GM18861 (cell line): ENCODE results near the gene PDCD11.
A peak's percentile ranks its signal among the peaks of the same experiment; 100 is the strongest.
"Not testable (repeated sequence)": the region's sequence is repeated elsewhere in the genome, so short reads cannot be mapped to it uniquely, and the experiment has no call there.

ENCODE experiments used
- ATAC-seq: cut with Tn5 transposase; IDR thresholded peaks from one replicate; pipeline ENCODE4 v1.9.1; 2021; ENCODE audit not compliant: unreplicated experiment

Gene PDCD11, protein sequence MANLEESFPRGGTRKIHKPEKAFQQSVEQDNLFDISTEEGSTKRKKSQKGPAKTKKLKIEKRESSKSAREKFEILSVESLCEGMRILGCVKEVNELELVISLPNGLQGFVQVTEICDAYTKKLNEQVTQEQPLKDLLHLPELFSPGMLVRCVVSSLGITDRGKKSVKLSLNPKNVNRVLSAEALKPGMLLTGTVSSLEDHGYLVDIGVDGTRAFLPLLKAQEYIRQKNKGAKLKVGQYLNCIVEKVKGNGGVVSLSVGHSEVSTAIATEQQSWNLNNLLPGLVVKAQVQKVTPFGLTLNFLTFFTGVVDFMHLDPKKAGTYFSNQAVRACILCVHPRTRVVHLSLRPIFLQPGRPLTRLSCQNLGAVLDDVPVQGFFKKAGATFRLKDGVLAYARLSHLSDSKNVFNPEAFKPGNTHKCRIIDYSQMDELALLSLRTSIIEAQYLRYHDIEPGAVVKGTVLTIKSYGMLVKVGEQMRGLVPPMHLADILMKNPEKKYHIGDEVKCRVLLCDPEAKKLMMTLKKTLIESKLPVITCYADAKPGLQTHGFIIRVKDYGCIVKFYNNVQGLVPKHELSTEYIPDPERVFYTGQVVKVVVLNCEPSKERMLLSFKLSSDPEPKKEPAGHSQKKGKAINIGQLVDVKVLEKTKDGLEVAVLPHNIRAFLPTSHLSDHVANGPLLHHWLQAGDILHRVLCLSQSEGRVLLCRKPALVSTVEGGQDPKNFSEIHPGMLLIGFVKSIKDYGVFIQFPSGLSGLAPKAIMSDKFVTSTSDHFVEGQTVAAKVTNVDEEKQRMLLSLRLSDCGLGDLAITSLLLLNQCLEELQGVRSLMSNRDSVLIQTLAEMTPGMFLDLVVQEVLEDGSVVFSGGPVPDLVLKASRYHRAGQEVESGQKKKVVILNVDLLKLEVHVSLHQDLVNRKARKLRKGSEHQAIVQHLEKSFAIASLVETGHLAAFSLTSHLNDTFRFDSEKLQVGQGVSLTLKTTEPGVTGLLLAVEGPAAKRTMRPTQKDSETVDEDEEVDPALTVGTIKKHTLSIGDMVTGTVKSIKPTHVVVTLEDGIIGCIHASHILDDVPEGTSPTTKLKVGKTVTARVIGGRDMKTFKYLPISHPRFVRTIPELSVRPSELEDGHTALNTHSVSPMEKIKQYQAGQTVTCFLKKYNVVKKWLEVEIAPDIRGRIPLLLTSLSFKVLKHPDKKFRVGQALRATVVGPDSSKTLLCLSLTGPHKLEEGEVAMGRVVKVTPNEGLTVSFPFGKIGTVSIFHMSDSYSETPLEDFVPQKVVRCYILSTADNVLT (N-terminal part only)

DNA sequence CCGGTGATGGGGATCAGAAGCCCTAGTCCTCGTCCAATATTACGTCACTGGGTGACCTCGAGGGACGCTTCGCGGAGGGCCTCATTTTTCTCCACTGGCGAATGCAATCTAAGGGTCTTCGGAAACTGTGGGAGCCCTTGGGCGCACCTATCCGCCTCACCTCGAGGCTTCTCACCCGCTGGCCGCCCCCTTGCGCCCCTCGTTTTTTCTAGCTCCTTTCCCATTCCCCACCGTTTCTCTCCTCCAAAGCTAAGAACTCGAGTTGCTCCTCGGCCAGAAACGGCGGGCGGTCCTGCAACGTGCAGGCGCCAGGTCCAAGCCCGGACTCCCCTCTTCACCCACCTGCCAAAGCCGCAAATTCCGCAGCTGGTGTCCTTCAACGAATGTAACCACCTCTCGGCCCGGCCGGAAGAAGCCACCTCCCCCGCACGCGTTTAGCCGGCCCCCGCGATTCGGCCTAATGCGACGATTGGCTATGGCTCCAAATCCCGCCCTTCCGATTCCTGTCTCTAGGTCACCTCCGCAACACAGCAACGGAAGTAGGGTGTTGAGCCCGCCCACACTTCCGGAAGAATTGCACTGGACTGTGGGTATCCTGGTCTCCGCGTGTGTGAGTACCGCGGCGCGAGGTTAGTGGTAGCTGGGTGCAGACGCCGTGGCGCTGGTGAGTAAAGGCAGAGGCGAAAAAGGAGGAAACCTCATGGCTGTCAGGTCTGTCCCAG lies at the start of gene PDCD11, which contains the start of gene ATP5MK:
PDCD11 (plus strand) TSS at position 560 of the 722 bp plus-strand sequence. CDS start 1,801 bp downstream, outside the sequence.
ATP5MK (minus strand) TSS at position 409 of the 722 bp plus-strand sequence. CDS start 4,018 bp downstream, outside the sequence.
- peak; percentile 94 for ATAC-seq

DNA sequence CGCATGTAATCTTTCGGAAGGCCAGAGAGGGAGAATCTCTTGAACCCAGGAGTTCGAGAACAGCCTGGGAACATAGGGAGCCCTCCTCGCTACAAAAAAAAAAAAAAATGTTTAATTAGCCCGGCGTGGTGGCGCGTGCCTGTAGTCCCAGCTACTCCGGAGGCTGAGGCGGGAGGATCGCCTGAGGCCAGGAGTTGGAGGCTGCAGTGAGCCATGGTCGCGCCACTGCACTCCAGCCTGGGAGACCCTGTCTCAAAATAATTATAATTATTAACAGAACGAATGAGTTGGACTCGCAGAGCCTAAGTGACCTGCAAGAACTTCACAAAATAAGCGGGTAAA lies 46.3 kb upstream of the PDCD11 start:
- ATAC-seq: no peak

DNA sequence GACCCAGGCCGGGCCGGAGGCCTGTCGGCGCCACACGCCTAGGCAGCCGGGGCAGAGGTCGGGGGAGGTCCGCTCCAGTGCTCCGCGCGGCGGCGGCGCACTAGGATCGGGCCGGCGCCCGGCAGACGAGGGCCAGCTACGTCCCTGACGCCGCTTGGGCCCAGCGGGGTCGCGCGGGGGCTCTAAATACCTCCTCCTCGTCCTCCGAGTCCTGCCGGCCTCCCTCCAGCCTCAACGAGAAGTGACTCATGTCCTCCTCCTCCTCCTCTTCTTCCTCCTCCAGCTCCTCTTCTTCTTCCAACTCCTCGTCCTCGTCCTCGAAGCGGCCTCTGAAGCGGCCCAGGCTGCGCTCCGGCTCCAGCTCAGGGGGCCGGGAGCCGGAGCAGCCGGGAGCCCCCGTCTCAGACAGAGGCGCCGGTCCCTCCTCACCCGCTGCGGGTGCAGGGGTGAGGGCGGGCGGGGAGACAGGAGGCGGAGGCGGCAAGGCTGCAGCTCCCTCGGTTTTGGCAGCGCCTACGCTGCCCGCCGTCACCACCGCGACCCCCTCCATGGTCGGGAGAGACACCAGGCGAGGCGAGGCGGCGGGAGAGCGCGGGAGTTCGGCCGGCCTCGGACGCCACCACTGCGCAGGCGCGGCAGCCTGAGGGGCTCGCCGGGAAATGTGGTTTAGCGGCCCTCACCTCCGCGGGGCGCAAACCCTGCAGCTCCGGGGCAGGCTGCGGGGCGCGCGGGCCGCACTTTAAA lies 45.7 kb upstream of the PDCD11 start, which contains the start of gene PCGF6:
PCGF6 (minus strand) TSS at position 624 of the 744 bp plus-strand sequence; CDS start at position 550, 74 bp downstream.
- peak; percentile 76 for ATAC-seq

DNA sequence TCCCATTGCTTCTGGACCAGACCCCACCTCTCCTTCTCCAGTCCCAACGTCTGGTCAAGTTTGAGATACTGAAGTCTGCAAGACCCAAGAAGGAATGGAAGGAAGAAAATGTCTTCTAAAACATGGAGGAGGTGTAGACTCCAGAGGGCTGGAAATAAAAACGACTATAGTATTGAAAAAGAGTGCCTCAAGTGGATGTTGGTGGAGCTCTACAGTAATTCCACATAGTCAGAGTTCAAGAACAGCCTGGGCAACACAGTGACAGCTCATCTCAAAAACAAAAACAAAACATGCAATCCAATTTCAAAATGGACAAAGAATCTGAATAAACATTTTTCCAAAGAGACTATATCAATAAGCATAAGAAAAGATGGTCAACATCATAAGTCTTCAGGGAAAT lies 43.1 kb upstream of the PDCD11 start:
- no peak for ATAC-seq

DNA sequence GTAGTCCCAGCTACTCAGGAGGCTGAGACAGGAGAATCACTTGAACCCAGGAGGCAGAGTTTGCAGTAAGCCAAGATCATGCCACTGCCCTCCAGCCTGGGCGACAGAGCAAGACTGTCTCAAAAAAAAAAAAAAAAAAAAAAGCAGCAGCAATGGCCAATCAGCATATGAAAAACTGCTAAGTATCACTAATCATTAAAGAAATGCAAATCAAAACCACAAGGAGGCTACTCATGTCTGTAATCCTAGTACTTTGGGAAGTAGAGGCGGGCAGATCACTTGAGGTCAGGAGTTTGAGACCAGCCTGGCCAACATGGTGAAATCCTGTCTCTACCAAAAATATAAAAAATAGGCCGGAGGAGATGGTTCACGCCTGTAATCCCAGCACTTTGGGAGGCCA lies 41.9 kb upstream of the PDCD11 start:
- not testable (repeated sequence) for ATAC-seq

DNA sequence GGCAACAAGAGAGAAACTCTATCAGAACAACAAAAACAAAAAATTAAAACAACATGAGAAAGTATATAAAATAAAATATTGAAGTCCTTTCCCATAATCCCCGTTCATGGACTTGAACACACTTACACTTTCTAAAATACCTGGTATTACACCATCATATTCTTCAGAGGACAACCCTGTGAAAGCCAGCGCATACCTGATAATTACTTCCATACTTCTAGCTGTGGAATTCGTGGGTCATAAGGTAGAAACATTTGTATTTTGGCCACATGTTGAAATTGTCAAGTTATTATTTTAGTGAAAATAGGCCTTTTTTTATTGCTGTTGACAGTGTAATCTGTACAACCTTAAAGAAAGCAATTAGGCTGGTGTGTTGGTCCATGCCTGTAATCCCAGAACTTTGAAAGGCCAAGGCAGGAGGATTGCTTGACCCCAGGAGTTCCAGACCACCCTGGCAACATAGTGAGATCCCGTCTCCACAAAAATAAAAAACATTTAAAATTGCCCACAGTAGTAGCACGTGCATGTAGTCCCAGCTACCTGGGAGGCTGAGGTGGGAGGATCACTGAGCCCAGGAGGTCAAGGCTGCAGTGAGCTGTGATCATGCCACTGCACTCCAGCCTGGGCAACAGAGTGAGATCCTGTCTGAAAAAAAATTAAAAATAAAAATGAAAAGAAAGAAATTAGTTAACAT lies 40.4 kb upstream of the PDCD11 start:
- ATAC-seq: no peak

DNA sequence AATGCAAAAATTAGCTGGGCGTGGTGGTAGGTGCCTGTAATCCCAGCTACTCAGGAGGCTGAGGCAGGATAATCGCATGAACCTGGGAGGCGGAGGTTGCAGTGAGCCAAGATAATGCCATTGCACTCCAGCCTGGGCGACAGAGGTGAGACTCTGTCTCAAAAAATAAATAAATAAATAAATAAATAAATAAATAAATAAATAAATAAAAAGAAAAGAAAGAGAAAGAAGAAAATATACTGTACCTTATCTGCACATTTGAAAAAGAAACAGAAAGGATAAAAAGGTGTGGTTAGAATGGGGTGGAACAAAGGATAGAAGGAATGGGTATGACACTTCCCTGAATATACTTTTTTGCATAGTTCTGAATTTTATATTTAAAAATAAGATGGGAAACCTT lies 36.9 kb upstream of the PDCD11 start:
- not testable (repeated sequence) for ATAC-seq

DNA sequence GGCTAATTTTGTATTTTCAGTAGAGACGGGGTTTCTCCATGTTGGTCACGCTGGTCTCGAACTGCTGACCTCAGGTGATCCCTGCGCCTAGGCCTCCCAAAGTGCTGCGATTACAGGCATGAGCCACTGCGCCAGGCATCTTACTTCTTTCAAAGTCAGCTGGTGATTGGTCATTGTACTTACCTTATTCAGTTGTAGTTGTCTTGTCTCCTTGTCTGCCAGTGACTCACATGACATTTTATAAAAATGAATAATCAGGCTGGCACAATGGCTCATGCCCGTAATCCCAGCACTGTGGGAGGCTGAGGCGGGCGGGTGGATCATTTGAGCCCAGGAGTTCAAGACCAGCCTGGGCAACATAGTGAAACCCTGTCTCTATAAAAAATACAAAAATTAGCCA lies 35.6 kb upstream of the PDCD11 start:
- not testable (repeated sequence) for ATAC-seq

DNA sequence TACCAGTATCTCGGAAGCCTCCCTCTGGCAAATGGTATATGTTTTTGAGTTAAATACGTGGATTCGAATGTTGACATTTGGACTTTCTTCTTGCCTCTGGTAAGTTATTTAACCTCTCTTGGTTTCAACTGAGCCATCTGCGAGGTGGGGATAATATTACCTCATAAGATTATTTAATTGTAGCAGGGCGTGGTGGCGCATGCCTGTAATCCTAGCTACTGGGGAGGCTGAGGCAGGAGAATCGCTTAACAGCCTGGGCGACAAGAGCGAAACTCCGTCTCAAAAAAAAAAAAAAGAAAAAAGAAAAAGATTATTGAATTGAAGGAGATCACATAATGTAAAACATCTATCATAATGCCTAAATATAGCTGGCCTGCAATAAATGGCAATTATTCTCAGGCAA lies 29.0 kb upstream of the PDCD11 start:
- ATAC-seq: no peak

DNA sequence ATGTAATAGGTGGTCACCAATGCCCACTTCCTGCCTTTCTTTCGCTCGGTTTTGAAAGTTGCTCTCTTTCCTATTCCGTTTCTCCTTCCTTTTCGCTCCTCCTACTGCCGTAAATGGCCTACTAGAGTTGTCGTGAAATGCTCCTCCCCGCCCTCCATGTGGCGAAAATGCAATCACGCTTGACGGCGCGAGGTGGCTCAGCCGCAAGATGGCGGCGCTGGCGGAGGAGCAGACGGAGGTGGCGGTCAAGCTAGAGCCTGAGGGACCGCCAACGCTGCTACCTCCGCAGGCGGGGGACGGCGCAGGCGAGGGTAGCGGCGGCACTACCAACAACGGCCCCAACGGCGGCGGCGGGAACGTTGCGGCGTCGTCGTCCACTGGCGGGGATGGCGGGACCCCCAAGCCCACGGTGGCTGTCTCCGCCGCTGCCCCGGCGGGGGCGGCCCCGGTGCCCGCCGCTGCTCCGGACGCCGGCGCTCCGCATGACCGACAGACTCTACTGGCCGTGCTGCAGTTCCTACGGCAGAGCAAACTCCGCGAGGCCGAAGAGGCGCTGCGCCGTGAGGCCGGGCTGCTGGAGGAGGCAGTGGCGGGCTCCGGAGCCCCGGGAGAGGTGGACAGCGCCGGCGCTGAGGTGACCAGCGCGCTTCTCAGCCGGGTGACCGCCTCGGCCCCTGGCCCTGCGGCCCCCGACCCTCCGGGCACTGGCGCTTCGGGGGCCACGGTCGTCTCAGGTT lies 28.5 kb upstream of the PDCD11 start, which contains the start of gene TAF5:
TAF5 (plus strand) TSS at position 195 of the 737 bp plus-strand sequence; CDS start at position 209, 14 bp downstream.
- ATAC-seq: peak; percentile 48

DNA sequence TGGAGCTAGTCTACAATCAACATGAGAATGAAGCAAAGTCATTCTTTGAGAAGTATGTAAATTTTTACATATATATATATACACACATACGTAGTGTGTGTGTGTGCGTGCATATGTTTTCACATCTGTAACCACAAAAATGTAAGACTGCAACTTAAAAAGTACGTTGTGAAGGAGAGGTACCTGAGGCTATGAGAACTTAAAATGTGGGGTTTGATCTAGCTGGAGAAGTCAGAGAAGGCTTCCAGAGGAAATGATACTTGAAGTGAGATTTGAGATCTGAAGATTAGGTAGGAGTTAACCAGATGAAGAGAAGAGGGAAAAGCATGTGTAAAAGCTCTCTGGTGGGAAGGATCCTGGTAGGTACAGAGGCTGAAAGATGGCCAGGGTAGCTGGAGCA lies 22.9 kb upstream of the PDCD11 start:
- no peak for ATAC-seq

DNA sequence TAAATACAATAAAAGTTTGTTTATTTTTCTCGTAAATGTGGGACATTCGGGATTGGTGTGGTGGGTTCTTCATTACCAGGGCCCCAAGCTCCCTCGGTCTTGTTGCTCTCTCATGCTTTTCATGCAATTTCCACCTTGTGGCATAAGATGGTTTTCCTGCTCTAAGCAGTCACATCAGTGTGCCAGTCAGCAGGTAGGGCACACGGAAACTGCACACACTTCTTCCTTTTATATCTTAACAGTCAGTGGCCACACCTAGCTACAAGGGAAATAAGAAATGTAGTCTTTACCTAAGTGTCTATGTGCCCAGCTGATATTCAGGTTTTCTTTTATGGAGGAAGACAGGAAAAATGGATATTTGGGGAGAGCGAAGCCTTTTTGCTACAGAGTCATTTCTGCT lies 22.2 kb upstream of the PDCD11 start:
- no peak for ATAC-seq

DNA sequence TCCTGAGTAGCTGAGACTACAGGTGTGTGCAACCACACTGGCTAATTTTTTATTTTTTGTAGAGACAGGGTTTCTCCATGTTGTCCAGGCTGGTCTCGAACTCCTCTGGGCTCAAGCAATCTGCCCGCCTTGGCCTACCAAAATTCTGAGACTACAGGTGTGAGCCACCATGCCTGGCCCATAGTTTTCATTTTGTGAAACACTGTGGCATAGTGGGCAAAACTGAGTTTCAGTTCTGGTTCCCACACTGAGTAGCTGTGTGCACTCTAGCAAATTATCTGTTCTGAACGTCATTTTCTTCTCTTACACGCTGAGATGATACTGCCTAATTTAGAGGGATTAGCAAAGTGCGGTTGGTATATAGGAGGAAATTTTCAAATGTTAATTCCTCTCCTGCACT lies 13.7 kb upstream of the PDCD11 start:
- ATAC-seq: no peak

DNA sequence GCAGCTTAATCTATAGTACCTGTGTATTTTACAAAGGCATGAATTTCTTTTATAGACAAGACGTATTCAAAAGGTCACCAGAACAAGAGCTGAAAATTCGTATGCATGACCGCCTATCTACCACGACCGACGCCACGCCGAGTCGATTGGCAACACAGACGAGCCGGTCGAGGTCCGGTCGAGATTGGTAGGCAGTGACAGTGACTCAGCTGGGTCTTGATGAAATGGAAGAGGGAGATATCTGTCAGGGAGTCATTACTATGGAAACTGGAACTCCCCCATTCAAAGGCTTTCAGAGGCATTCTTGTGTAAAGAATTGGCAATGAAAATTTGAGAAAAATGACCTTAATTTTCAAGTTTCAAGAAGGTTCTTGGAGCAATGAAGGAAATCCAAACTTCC lies 2.2 kb upstream of the PDCD11 start:
- no peak for ATAC-seq

DNA sequence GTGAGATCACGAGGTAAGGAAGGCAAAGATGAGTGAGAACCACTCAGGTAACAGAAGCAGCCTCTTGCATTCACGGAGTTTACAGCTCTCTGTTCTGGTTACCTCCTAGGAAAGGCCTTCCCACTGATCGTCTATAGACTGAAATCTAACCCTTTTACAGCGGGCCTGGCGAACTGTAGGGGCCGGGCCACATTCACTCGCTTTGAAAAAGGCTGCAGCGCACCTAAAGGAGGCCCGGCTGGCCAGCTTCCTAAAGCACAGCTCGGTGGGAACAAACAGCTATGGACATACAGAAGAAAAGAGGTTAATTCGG lies 716 bp upstream of the PDCD11 start:
- ATAC-seq: no peak

DNA sequence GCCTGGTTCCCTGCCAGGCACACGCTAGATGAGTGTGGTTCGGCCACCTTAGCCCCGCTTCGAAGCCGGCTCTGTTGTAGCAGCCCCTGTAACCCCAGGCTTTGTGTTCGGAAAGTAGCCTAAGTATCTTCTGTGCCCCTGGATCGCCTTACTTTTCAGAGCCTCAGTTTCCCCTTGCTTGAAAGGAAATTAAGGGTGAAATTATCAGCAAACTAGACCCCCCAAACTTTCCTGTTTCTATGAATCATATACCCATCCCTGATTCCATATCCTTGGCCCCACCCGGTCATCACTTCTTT lies 312 bp downstream of the PDCD11 start:
- no peak for ATAC-seq

DNA sequence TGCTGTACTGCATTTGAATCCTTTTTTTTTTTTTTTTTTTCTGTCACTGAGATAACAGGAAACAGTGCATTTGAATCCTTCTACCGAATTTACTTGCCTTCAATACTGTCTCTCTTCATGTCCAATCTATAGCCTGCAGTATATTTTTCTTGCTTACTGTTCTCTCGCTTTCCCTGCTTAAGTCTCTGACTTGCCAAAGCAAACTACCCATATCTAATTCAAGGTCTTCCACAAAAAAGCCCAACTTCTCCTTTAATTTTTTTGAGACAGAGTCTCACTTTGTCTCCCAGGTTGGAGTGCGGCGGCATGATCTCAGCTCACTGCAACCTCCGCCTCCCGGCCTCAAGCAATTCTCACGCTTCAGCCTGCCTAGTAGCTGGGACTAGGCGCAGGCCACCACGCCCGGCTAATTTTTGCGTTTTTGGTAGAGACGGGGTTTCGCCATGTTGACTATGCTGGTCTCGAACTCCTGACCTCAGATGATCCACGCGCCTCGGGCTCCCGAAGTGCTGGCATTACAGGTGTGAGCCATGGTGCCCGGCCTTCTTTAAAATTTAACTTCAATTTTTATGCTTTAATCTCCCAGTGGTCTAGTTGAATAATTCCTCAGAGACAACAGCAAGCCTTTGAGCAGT lies 882 bp downstream of the PDCD11 start:
- ATAC-seq: no peak

DNA sequence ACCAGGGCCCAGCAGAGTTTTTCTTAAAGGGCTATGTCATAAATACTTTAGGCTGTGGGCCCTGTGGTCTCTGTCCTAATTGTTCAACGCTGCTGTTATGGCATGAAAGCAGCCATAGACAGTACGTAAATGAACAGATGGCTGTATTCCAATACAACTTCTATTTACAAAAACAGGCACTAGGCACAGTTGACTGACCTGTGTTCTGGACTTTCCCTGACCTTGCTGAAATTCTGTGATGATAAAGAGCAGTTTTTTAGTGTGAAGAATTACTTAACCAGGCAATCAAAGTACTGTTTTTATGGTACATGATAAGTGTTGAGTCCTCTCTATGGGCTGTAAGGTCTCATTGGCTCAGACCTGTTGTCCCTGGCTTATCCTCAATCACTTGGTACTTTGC lies 17.1 kb downstream of the PDCD11 start:
- ATAC-seq: no peak
